OCI-LY7 (cell line): ENCODE measurements around the gene GRM5. TPM values are rescaled to one million over a fixed set of nuclear protein-coding genes. Genes with fewer than 3 reads are reported as not detected.

Experiments used
- BruUV-seq: library from RNA; stranded (reverse); fragments of 400-500 nt; replicated peaks from 2 replicates; lab custom pipeline; 2021; lab: Mats Ljungman, UMichigan
- CTCF ChIA-PET: fragments of 300-600 bp; sonication (Branson Sonifier 250); formaldehyde crosslinking; loops from one replicate; lab custom pipeline; 2022; ENCODE audit warnings: antibody characterized with exemption; ENCODE audit not compliant: unreplicated experiment; lab: Charles Lee
- POLR2A ChIA-PET: fragments of 300-600 bp; sonication (Branson Sonifier 250); formaldehyde crosslinking; loops from one replicate; lab custom pipeline; 2022; ENCODE audit warnings: antibody characterized with exemption; lab: Charles Lee
- DNase-seq: peaks from one replicate; pipeline ENCODE4 v3.0.0-alpha.2; 2015; ENCODE audit warnings: low spot score
- H2AFZ ChIP-seq: fragments of 200-600 bp; sonication (generic), shearing (Covaris generic); 2 replicates; pipeline ENCODE4 v1.6.1; 2014; ENCODE audit warnings: mild to moderate bottlenecking, antibody characterized with exemption, low read length, moderate library complexity
- H3K27ac ChIP-seq: fragments of 200-600 bp; sonication (generic); 2 replicates; pipeline ENCODE4 v1.5.1; 2014; ENCODE audit warnings: mixed run types, low read depth, mild to moderate bottlenecking, moderate library complexity, low read length, inconsistent platforms; ENCODE audit not compliant: poor library complexity, severe bottlenecking
- H3K36me3 ChIP-seq: fragments of 200-600 bp; sonication (generic); 2 replicates; pipeline ENCODE4 v1.6.1; 2014; ENCODE audit warnings: mild to moderate bottlenecking, antibody characterized with exemption, low read length, moderate library complexity, mixed read lengths; ENCODE audit not compliant: insufficient read depth
- H3K4me1 ChIP-seq: fragments of 200-600 bp; sonication (generic); 2 replicates; pipeline ENCODE4 v1.5.1; 2014; ENCODE audit warnings: mild to moderate bottlenecking, low read length; ENCODE audit not compliant: insufficient read depth, poor library complexity, severe bottlenecking
- H3K4me2 ChIP-seq: fragments of 200-600 bp; sonication (generic); 2 replicates; pipeline ENCODE4 v1.6.1; 2014; ENCODE audit warnings: mild to moderate bottlenecking, low read length
- H3K4me3 ChIP-seq: fragments of 200-600 bp; sonication (generic); 2 replicates; pipeline ENCODE4 v1.5.1; 2014; ENCODE audit warnings: mild to moderate bottlenecking, low read depth, low read length; ENCODE audit not compliant: poor library complexity, severe bottlenecking
- H3K79me2 ChIP-seq: fragments of 200-600 bp; sonication (generic); 2 replicates; pipeline ENCODE4 v1.6.1; 2016; ENCODE audit warnings: low read depth, mild to moderate bottlenecking, low read length, moderate library complexity, mixed read lengths; ENCODE audit not compliant: insufficient read depth
- H3K9me2 ChIP-seq: fragments of 200-600 bp; sonication (generic); 2 replicates; pipeline ENCODE4 v1.6.1; 2016; ENCODE audit warnings: mild to moderate bottlenecking, low read length, mixed read lengths; ENCODE audit not compliant: insufficient read depth
- H3K9me3 ChIP-seq: fragments of 200-600 bp; sonication (generic); 2 replicates; pipeline ENCODE4 v1.6.1; 2014; ENCODE audit warnings: mild to moderate bottlenecking, mixed run types, low read length, mixed read lengths
- H4K20me1 ChIP-seq: fragments of 200-600 bp; sonication (generic); 2 replicates; pipeline ENCODE4 v1.6.1; 2014; ENCODE audit warnings: mild to moderate bottlenecking, antibody characterized with exemption, low read length, moderate library complexity, mixed read lengths; ENCODE audit not compliant: insufficient read depth
- CTCF ChIP-seq: fragments of 200-600 bp; sonication (generic); conservative IDR thresholded peaks from 2 replicates; pipeline ENCODE4 v1.5.1; 2014; ENCODE audit warnings: mild to moderate bottlenecking, antibody characterized with exemption, low read length, moderate library complexity, mixed read lengths
- EZH2phosphoT487 ChIP-seq: fragments of 200-600 bp; sonication (generic); IDR thresholded peaks from 2 replicates; pipeline ENCODE4 v1.6.1; 2018; ENCODE audit warnings: low read depth, borderline replicate concordance, mild to moderate bottlenecking, mixed run types, antibody characterized with exemption, low read length, moderate library complexity, mixed read lengths
- intact Hi-C: fragments of 100-400 bp; cut with micrococcal nuclease; formaldehyde crosslinking; loops from one replicate; pipeline ENCODE4 v1.10.0; 2022; ENCODE audit not compliant: unreplicated experiment
- total RNA-seq, 2 experiments: library from RNA; depleted of rRNA in 1 of 2; stranded (reverse); fragments of >200 nt in 1 of 2; shearing (Covaris generic) in 1 of 2; gene quantifications; 2 replicates each; pipeline ENCODE4 v1.2.3, GENCODE V29; 2014 to 2022

Gene GRM5
- total RNA-seq, 2 experiments from 2014 or later: not detected

GRCh38 chr11:88818978-88819377 is 246.8 kb downstream of the GRM5 start:
- H4K20me1 ChIP-seq: no peaks in the 10 kb centered on the region
- H3K4me2 ChIP-seq: no peak overlapping the region
- H3K4me1 ChIP-seq: no peaks in the 10 kb centered on the region
- ChIA-PET CTCF (no interaction called here), POLR2A (interaction anchor here (0.6 kb wide), 1 partner anchor 126 kb away, joined by 3 read pairs; no protein-coding TSS in a partner anchor)
- H3K4me3 ChIP-seq: no peak overlapping the region
- no peaks in the 10 kb centered on the region for H3K9me2 ChIP-seq
- no peaks in the 10 kb centered on the region for H3K36me3 ChIP-seq
- no peaks in the 10 kb centered on the region for H3K79me2 ChIP-seq
- intact Hi-C loops: no loop called here
- BruUV-seq: no TSS peak
- no peak for TF ChIP-seq CTCF
- no peak for TF ChIP-seq EZH2phosphoT487
- H3K27ac ChIP-seq: no peak overlapping the region
- DNase-seq: no peak
- no peaks in the 10 kb centered on the region for H3K9me3 ChIP-seq
- H2AFZ ChIP-seq: no peak overlapping the region

DNA sequence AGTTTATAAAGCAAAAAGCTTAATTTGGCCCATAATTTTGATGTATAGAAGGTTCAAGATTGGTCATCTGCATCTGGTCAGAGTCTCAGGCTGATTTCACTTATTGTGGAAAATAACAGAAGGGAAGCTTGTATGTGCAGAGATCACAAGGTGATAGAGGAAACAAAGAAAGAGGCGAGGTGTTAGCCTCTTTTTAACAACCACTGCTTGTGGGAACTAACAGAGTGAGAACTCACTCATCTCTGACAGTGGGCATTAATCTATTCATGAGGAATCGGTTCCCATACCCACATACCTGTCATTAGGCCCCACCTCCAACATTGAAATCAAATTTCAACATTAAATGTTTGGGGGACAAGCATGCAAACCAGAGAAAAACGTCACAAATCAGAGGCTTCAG is 250.3 kb downstream of the GRM5 start:
- BruUV-seq: no TSS peak
- Histone ChIP-seq H4K20me1 (no peaks in the 10 kb centered on the region), H3K4me1 (no peaks in the 10 kb centered on the region), H3K9me3 (no peaks in the 10 kb centered on the region), H3K79me2 (no peaks in the 10 kb centered on the region), H3K36me3 (no peaks in the 10 kb centered on the region), H3K4me3 (no peak overlapping the region), H3K9me2 (no peaks in the 10 kb centered on the region), H3K27ac (no peak overlapping the region), H3K4me2 (no peak overlapping the region), H2AFZ (no peak overlapping the region)
- intact Hi-C loops: no loop called here
- ChIA-PET POLR2A (interaction anchor here (1.4 kb wide), 1 partner anchor 17 kb away, joined by 3 read pairs; no protein-coding TSS in a partner anchor), CTCF (no interaction called here)
- no peak for TF ChIP-seq EZH2phosphoT487
- TF ChIP-seq CTCF: no peak
- no peak for DNase-seq

DNA sequence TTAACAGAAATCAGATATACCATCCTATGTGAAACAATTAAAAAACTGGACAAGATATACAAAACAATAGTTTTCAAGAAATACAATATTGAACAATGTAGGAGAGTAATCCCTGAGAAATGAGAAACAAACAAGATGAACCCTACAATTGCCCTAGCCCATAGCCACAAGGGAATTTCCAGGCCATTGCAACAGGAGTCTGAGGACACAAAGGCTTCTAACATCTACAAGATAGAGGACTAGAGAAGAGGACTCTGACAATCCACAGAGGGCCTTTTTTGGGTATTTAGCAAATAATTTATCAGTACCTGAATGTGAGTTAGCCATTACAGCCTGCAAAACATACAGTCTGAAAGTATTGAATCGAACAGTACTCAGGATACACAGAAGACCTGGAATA is 251.7 kb downstream of the GRM5 start:
- no TSS peak for BruUV-seq
- no peak for DNase-seq
- Histone ChIP-seq H3K9me3 (no peaks in the 10 kb centered on the region), H4K20me1 (no peaks in the 10 kb centered on the region), H3K4me2 (no peak overlapping the region), H3K4me3 (no peak overlapping the region), H3K9me2 (no peaks in the 10 kb centered on the region), H3K79me2 (no peaks in the 10 kb centered on the region), H2AFZ (no peak overlapping the region), H3K36me3 (no peaks in the 10 kb centered on the region), H3K4me1 (no peaks in the 10 kb centered on the region), H3K27ac (no peak overlapping the region)
- CTCF ChIA-PET: no interaction called here
- TF ChIP-seq EZH2phosphoT487 (no peak), CTCF (no peak)
- intact Hi-C loops: no loop called here
- POLR2A ChIA-PET: interaction anchor here (1.4 kb wide), 1 partner anchor 19 kb away, joined by 3 read pairs; no protein-coding TSS in a partner anchor
